Osteocyte (in vitro differentiated cells): ENCODE results near the gene TMEM178B. TPM values are rescaled to one million over a fixed set of nuclear protein-coding genes. Genes with fewer than 3 reads are reported as not detected.
"Not testable (repeated sequence)": the region's sequence is repeated elsewhere in the genome, so short reads cannot be mapped to it uniquely, and the experiment has no call there.

Source experiments
- DNase-seq: peaks from one replicate; pipeline ENCODE4 v3.0.0; 2021; ENCODE audit warnings: mixed read lengths; ENCODE audit not compliant: unreplicated experiment; ENCODE audit errors: extremely low spot score
- H3K27ac Mint-ChIP-seq: one replicate; pipeline ENCODE4 v1.8.0; 2021; ENCODE audit warnings: mild to moderate bottlenecking, mixed read lengths; ENCODE audit not compliant: unreplicated experiment
- H3K27me3 Mint-ChIP-seq: one replicate; pipeline ENCODE4 v1.8.0; 2021; ENCODE audit warnings: mixed read lengths; ENCODE audit not compliant: unreplicated experiment
- H3K36me3 Mint-ChIP-seq: one replicate; pipeline ENCODE4 v1.8.0; 2021; ENCODE audit warnings: mixed read lengths; ENCODE audit not compliant: unreplicated experiment
- H3K4me1 Mint-ChIP-seq: one replicate; pipeline ENCODE4 v1.8.0; 2021; ENCODE audit warnings: mixed read lengths; ENCODE audit not compliant: unreplicated experiment
- H3K4me3 Mint-ChIP-seq: one replicate; pipeline ENCODE4 v1.8.0; 2021; ENCODE audit warnings: mild to moderate bottlenecking, moderate library complexity, mixed read lengths; ENCODE audit not compliant: unreplicated experiment
- H3K9me3 Mint-ChIP-seq: one replicate; pipeline ENCODE4 v1.8.0; 2021; ENCODE audit warnings: mixed read lengths; ENCODE audit not compliant: unreplicated experiment
- total RNA-seq: library from RNA; stranded (reverse); gene quantifications from 2 replicates; pipeline ENCODE4 v1.2.1, GENCODE V29; 2021
- TF ChIP-seq, protein P1 (sequence below): fragments of 200-600 bp; sonication (generic); IDR thresholded peaks from 2 replicates; pipeline ENCODE4 v1.5.0; 2021; ENCODE audit warnings: antibody characterized with exemption, mild to moderate bottlenecking, moderate library complexity

TMEM178B gene
- total RNA-seq, 1 donor from 2014 or later, result 0.70 TPM

DNA sequence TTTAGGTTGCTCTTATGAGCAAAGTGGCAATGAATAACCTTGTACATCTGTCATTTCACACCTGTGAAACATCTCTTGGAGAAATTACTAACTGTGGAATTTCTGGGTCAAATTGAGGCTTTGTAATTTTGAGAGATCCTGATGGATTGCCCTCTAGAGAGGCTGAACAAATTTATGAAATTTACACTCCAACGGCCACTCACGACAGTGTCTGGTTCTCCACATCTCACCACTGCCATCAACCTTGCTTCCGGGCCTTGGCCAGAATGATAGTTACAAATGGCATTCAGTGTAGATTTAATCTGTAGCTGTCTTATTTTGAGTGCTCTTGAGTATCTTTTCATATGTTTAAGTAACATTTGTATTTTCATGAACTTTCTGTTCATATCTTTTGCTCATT, 117.4 kb downstream of the TMEM178B start:
- H3K27me3 Mint-ChIP-seq, result no peaks in the 10 kb centered on the region
- no peak overlapping the region for H3K27ac Mint-ChIP-seq
- H3K9me3 Mint-ChIP-seq, result no peaks in the 10 kb centered on the region
- no peak overlapping the region for H3K4me3 Mint-ChIP-seq
- DNase-seq, result no peak
- H3K36me3 Mint-ChIP-seq, result no peaks in the 10 kb centered on the region
- TF ChIP-seq, protein P1, sequence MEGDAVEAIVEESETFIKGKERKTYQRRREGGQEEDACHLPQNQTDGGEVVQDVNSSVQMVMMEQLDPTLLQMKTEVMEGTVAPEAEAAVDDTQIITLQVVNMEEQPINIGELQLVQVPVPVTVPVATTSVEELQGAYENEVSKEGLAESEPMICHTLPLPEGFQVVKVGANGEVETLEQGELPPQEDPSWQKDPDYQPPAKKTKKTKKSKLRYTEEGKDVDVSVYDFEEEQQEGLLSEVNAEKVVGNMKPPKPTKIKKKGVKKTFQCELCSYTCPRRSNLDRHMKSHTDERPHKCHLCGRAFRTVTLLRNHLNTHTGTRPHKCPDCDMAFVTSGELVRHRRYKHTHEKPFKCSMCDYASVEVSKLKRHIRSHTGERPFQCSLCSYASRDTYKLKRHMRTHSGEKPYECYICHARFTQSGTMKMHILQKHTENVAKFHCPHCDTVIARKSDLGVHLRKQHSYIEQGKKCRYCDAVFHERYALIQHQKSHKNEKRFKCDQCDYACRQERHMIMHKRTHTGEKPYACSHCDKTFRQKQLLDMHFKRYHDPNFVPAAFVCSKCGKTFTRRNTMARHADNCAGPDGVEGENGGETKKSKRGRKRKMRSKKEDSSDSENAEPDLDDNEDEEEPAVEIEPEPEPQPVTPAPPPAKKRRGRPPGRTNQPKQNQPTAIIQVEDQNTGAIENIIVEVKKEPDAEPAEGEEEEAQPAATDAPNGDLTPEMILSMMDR, result no peak
- H3K4me1 Mint-ChIP-seq, result no peaks in the 10 kb centered on the region

DNA sequence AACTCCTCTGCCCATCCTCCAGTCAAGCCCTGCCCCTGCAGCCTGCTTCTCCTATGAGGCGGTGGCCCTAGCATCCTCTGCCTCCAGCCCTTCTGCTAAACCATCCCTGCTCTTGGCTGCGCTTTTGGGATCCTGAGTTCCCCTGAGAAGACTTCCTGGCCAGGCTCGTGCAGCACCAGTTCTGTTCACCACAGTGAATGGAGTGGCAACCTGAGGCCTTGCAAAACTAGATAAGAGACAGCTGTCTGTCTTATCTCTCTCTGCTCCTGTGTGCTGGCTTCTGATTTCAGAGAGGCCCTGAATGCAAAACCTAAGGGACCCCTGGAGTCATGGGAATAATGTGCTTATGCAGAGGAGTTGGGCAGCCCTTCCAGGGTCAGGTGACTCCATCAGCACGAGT, 119.2 kb downstream of the TMEM178B start:
- no peaks in the 10 kb centered on the region for H3K4me1 Mint-ChIP-seq
- no peaks in the 10 kb centered on the region for H3K9me3 Mint-ChIP-seq
- no peak overlapping the region for H3K4me3 Mint-ChIP-seq
- TF ChIP-seq, protein P1, result no peak
- H3K27me3 Mint-ChIP-seq, result no peaks in the 10 kb centered on the region
- H3K27ac Mint-ChIP-seq, result no peak overlapping the region
- H3K36me3 Mint-ChIP-seq, result no peaks in the 10 kb centered on the region
- no peak for DNase-seq

DNA sequence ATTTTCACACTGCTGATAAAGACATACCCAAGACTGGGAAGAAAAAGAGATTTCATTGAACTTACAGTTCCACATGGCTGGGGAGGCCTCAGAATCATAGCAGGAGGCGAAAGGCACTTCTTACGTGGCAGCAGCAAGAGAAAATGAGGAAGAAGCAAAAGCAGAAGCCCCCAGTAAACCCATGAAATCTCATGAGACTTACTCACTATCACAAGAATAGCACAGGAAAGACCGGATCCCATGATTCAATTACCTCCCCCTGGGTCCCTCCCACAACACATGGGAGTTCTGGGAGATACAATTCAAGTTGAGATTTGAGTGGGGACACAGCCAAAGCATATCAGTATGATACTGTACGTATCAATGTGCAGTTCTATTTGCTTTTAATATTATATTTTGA, 121.9 kb downstream of the TMEM178B start:
- H3K27me3 Mint-ChIP-seq, H3K9me3 Mint-ChIP-seq, H3K4me3 Mint-ChIP-seq, H3K4me1 Mint-ChIP-seq, H3K27ac Mint-ChIP-seq, DNase-seq, H3K36me3 Mint-ChIP-seq: not testable (repeated sequence)

DNA sequence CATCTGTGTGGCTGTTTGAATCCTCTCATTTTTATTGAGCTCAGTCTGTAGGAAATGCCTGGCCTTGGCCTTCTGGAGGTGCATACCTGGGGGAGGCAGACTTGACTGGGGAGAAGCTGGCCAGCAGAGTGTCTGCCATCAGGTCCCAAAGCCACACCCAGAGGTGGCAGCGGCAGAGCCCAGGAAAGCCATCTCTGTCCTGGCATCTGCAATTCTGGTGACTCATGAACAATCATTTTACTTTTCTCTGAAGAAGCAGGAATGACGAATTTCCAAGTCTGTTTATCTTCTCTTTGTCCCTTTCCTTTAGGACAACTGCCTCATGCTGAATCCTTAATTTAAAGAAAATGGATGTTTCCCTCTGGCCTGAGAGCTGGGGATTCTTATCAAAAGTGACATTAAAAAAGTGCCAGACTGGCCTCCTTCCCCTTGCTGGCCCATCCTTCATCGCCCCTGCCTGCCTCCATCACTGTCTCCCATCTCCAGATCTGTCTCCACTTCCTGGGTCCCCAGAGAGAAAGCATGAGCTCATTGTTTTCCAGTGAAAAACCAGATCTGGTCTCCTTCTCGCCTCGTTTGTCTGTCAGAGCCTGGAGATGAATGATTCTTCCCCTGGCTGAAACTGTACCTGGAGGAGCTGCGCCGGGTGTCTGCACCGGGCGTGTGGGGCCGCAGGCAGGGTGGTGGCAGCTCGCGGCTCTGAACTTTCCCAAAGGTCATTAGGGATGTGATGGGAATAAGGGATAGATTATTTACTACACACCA, 124.5 kb downstream of the TMEM178B start:
- H3K4me1 Mint-ChIP-seq, result no peaks in the 10 kb centered on the region
- no peak overlapping the region for H3K27ac Mint-ChIP-seq

DNA sequence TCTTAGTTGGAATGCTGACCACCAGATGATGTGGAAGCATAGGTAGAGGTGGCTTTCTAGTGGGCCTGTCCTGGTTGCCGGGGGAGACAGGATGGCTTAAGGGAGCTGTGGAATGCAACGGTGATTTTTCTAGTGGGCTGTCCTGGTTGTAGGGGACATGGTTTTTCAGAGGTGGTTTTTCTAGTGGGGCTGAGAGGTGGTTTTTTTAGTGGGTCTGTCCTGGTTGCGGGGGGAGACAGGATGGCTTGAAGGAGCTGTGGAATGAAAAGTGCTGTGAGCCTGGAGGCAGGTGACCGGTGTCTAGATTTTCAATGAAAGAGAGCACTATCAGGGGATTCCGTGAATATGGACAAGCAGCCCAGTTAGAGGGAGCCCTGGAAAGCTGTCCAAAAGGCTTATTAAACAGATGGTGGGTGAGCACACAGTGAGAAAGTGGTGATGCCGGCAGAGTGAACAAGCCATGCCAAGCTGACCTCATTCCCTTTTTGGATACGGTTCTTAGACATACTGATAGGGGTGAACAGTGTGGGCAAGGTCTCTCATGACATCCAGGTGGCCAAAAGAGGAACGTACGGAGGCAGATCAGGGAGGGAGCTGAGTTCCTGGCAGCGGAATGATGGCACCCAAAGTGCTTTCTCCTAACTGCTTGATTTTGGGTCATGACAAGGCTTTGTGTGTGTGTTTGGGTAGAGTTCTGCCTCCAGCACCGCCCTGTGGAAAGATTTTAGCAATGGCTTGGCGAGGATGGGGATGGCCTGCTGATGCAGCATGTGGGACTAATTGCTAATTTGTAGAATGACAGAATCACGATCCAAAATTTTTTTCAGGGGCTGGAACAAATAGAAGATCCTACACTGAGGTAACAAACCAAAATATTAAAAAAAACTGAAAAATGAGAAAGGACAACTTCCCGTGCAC, 126.6 kb downstream of the TMEM178B start:
- no peaks in the 10 kb centered on the region for H3K27me3 Mint-ChIP-seq
- H3K9me3 Mint-ChIP-seq, result no peaks in the 10 kb centered on the region
- H3K4me1 Mint-ChIP-seq, result no peaks in the 10 kb centered on the region
- TF ChIP-seq, protein P1, result no peak
- no peak overlapping the region for H3K27ac Mint-ChIP-seq
- no peak overlapping the region for H3K4me3 Mint-ChIP-seq
- H3K36me3 Mint-ChIP-seq, result no peaks in the 10 kb centered on the region
- DNase-seq, result no peak

More for the DNA sequence above, 124.5 kb downstream of the TMEM178B start:
- Mint-ChIP-seq H3K36me3 (no peaks in the 10 kb centered on the region), H3K4me3 (no peak overlapping the region), H3K9me3 (no peaks in the 10 kb centered on the region), H3K27me3 (no peaks in the 10 kb centered on the region)
- no peak for DNase-seq
- TF ChIP-seq, protein P1, result no peak
